CD4-positive, alpha-beta T cell treated with Interleukin-4 for 4 hours (primary cell): ENCODE data around the gene P2RX3.

Source experiments
- DNase-seq: peaks from one replicate; pipeline ENCODE4 v3.0.0-alpha.2; 2020

P2RX3 gene

GRCh38 chr11:57376095-57377090 lies 38.2 kb downstream of the P2RX3 start:
- no peak for DNase-seq

GRCh38 chr11:57377107-57377506 lies 39.0 kb downstream of the P2RX3 start:
- DNase-seq: no peak

- DNase-seq: no peak
These were observed 40.0 kb downstream of the P2RX3 start for GRCh38 chr11:57378186-57378585.

- DNase-seq: no peak
These were observed 41.6 kb downstream of the P2RX3 start for GRCh38 chr11:57379732-57380131.

GRCh38 chr11:57380975-57381374 lies 42.8 kb downstream of the P2RX3 start, which contains the start of gene PRG3:
PRG3 (minus strand) TSS chr11:57381150; CDS start chr11:57380708, 442 bp downstream.
- DNase-seq: no peak

- no peak for DNase-seq
These were observed 48.2 kb downstream of the P2RX3 start for GRCh38 chr11:57386178-57386940.

GRCh38 chr11:57387289-57388030 lies 49.3 kb downstream of the P2RX3 start:
- DNase-seq: no peak

GRCh38 chr11:57390535-57390934 lies 52.4 kb downstream of the P2RX3 start, which contains the start of gene PRG2:
PRG2 (minus strand) TSS chr11:57390650; CDS start chr11:57389944, 706 bp downstream.
- DNase-seq: no peak

- DNase-seq: no peak
These were observed 53.0 kb downstream of the P2RX3 start for GRCh38 chr11:57391111-57391510.

- DNase-seq: no peak
These were observed 53.4 kb downstream of the P2RX3 start for GRCh38 chr11:57391539-57391938.

GRCh38 chr11:57392066-57392762 lies 54.1 kb downstream of the P2RX3 start:
- no peak for DNase-seq

- DNase-seq: no peak
These were observed 54.6 kb downstream of the P2RX3 start for GRCh38 chr11:57392763-57393105.

- no peak for DNase-seq
These were observed 56.2 kb downstream of the P2RX3 start for GRCh38 chr11:57394203-57394965.

GRCh38 chr11:57395905-57396623 lies 57.9 kb downstream of the P2RX3 start:
- DNase-seq: no peak

GRCh38 chr11:57396744-57397143 lies 58.6 kb downstream of the P2RX3 start:
- no peak for DNase-seq

- DNase-seq: no peak
These were observed 59.3 kb downstream of the P2RX3 start for GRCh38 chr11:57397394-57397990.

- DNase-seq: no peak
These were observed 61.1 kb downstream of the P2RX3 start for GRCh38 chr11:57399221-57399620.

- DNase-seq: no peak
These were observed 61.9 kb downstream of the P2RX3 start for GRCh38 chr11:57399972-57400578.

GRCh38 chr11:57402188-57403002 lies 64.2 kb downstream of the P2RX3 start:
- no peak for DNase-seq
